ENCODE data around the gene ZNF652.

ZNF652 gene

GRCh38 chr17:49298371-49298976 is 63.6 kb downstream of the ZNF652 start:
- no peak overlapping the region for H3K9ac ChIP-seq (ENCODE audit: low read length)
- H3K9me3 ChIP-seq (ENCODE audit: insufficient read depth, low read length) = no peaks in the 10 kb centered on the region

GRCh38 chr17:49297141-49297540 is 64.9 kb downstream of the ZNF652 start:
- Histone ChIP-seq H3K79me2 (ENCODE audit: insufficient read depth, low read length) (no peaks in the 10 kb centered on the region), H3K27me3 (ENCODE audit: low read length) (no peaks in the 10 kb centered on the region), H3K27ac (ENCODE audit: low read depth, low read length) (no peak overlapping the region), H4K20me1 (ENCODE audit: low read depth, low read length) (no peaks in the 10 kb centered on the region), H2AFZ (ENCODE audit: low read depth, low read length, severe bottlenecking) (no peak overlapping the region), H3K4me3 (ENCODE audit: insufficient read depth, low read length, poor library complexity, severe bottlenecking) (no peak overlapping the region), H3K9me2 (replicated peaks; ENCODE audit: insufficient read depth, low read length) (no peaks in the 10 kb centered on the region), H3F3A (ENCODE audit: insufficient read depth) (peaks cover 10% of the 10 kb centered on the region; the same call in 1 of the 2 replicates), H3K9ac (ENCODE audit: low read length) (no peak overlapping the region), H3K9me3 (ENCODE audit: insufficient read depth, low read length) (no peaks in the 10 kb centered on the region), H3K4me2 (ENCODE audit: low read depth, low read length, poor library complexity, severe bottlenecking) (no peak overlapping the region), H3K36me3 (ENCODE audit: low read length) (peaks cover 11% of the 10 kb centered on the region; the same call in 1 of the 2 replicates)
- no peak for TF ChIP-seq EZH2phosphoT487 (conservative IDR thresholded peaks at IDR 0.05; ENCODE audit: low read length)
- TF ChIP-seq CTCF (IDR thresholded peaks at IDR 0.05; ENCODE audit: insufficient read depth, low read length, poor library complexity, severe bottlenecking) = no peak

More at GRCh38 chr17:49298371-49298976, 63.6 kb downstream of the ZNF652 start:
- no peak overlapping the region for H3K27ac ChIP-seq (ENCODE audit: low read depth, low read length)
- no peak overlapping the region for H3K4me2 ChIP-seq (ENCODE audit: low read depth, low read length, poor library complexity, severe bottlenecking)
- no peaks in the 10 kb centered on the region for H3K79me2 ChIP-seq (ENCODE audit: insufficient read depth, low read length)
- H4K20me1 ChIP-seq (ENCODE audit: low read depth, low read length) = no peaks in the 10 kb centered on the region
- no peak overlapping the region for H3K4me3 ChIP-seq (ENCODE audit: insufficient read depth, low read length, poor library complexity, severe bottlenecking)
- no peak overlapping the region for H2AFZ ChIP-seq (ENCODE audit: low read depth, low read length, severe bottlenecking)
- H3K27me3 ChIP-seq (ENCODE audit: low read length) = no peaks in the 10 kb centered on the region
- no peak for TF ChIP-seq EZH2phosphoT487 (conservative IDR thresholded peaks at IDR 0.05; ENCODE audit: low read length)
- no peak for TF ChIP-seq CTCF (IDR thresholded peaks at IDR 0.05; ENCODE audit: insufficient read depth, low read length, poor library complexity, severe bottlenecking)
- H3K9me2 ChIP-seq (replicated peaks; ENCODE audit: insufficient read depth, low read length) = no peaks in the 10 kb centered on the region
- peaks cover 11% of the 10 kb centered on the region; the same call in 1 of the 2 replicates for H3K36me3 ChIP-seq (ENCODE audit: low read length)
- peaks cover 10% of the 10 kb centered on the region; the same call in 1 of the 2 replicates for H3F3A ChIP-seq (ENCODE audit: insufficient read depth)

DNA sequence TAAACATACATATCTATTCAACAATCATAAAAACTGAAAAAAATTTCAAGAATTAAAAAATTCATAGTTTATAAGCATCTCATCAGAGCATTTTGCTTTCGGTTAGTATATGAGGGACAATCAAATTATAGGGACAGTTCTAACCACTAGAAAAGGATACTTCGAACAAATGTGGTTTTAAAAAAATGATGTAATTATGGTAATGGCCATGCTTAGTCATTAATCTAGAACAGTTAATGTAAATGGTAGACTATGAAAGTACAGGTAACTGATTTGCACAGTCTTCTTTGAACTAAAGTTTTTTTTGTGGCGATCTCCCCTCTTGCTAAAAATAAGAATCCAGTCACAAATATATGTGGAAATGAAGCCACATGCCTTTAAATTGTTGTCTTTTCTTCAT is 67.9 kb downstream of the ZNF652 start:
- H3K27ac ChIP-seq (ENCODE audit: low read depth, low read length) = no peak overlapping the region

More for the DNA sequence above, 67.9 kb downstream of the ZNF652 start:
- H3K36me3 ChIP-seq (ENCODE audit: low read length) = peaks cover 11% of the 10 kb centered on the region; the same call in 1 of the 2 replicates
- no peak overlapping the region for H3K4me2 ChIP-seq (ENCODE audit: low read depth, low read length, poor library complexity, severe bottlenecking)
- no peaks in the 10 kb centered on the region for H3K79me2 ChIP-seq (ENCODE audit: insufficient read depth, low read length)
- TF ChIP-seq CTCF (IDR thresholded peaks at IDR 0.05; ENCODE audit: insufficient read depth, low read length, poor library complexity, severe bottlenecking) (no peak), EZH2phosphoT487 (conservative IDR thresholded peaks at IDR 0.05; ENCODE audit: low read length) (no peak)
- H2AFZ ChIP-seq (ENCODE audit: low read depth, low read length, severe bottlenecking) = no peak overlapping the region
- H3K9ac ChIP-seq (ENCODE audit: low read length) = no peak overlapping the region
- no peaks in the 10 kb centered on the region for H3K9me2 ChIP-seq (replicated peaks; ENCODE audit: insufficient read depth, low read length)
- no peaks in the 10 kb centered on the region for H3K27me3 ChIP-seq (ENCODE audit: low read length)
- H3K4me3 ChIP-seq (ENCODE audit: insufficient read depth, low read length, poor library complexity, severe bottlenecking) = no peak overlapping the region
- peaks cover 10% of the 10 kb centered on the region; the same call in 1 of the 2 replicates for H3F3A ChIP-seq (ENCODE audit: insufficient read depth)
- H3K9me3 ChIP-seq (ENCODE audit: insufficient read depth, low read length) = no peaks in the 10 kb centered on the region
- H4K20me1 ChIP-seq (ENCODE audit: low read depth, low read length) = no peaks in the 10 kb centered on the region
